HEK293 (cell line): ENCODE data around the gene GEMIN7.

ENCODE experiments used
- CTCF ChIA-PET: fragments of 350-600 bp; formaldehyde crosslinking; extraction: SDS; loops from one replicate; lab custom pipeline; 2021; ENCODE audit warnings: antibody characterized with exemption; lab: Yijun Ruan, JAX
- POLR2A ChIA-PET: fragments of 300-600 bp; formaldehyde crosslinking; extraction: SDS; loops from one replicate; lab custom pipeline; 2020; ENCODE audit warnings: antibody characterized with exemption, inconsistent platforms; lab: Yijun Ruan, JAX
- H3K27ac ChIP-seq: fragments of 200-500 bp; sonication (Bioruptor generic); 2 replicates; pipeline ENCODE4 v1.5.1; 2014; ENCODE audit warnings: low read depth, low read length, control low read depth, inconsistent platforms; ENCODE audit errors: extremely low read depth
- H3K36me3 ChIP-seq, 2 experiments: fragments of 200-500 bp in 1 of 2; sonication (Bioruptor generic) in 1 of 2; 1 replicate in 1 of 2; 2 replicates in 1 of 2; pipeline ENCODE4 v1.5.1; 2014 to 2017; ENCODE audit warnings: inconsistent platforms in 2 of 2, low read length in 2 of 2; ENCODE audit not compliant: control insufficient read depth in 2 of 2, insufficient read depth in 1 of 2
- H3K4me1 ChIP-seq: fragments of 200-500 bp; sonication (Bioruptor generic); 2 replicates; pipeline ENCODE4 v1.5.1; 2014; ENCODE audit warnings: mild to moderate bottlenecking, low read length, inconsistent platforms; ENCODE audit not compliant: control insufficient read depth, insufficient read depth
- H3K4me3 ChIP-seq: 2 replicates; pipeline ENCODE4 v1.5.1; 2011; ENCODE audit warnings: low read depth, mild to moderate bottlenecking, control low read depth, low read length, moderate library complexity
- H3K9me3 ChIP-seq: fragments of 200-500 bp; sonication (Bioruptor generic); 2 replicates; pipeline ENCODE4 v1.5.1; 2014; ENCODE audit warnings: low read depth, low read length, inconsistent platforms; ENCODE audit not compliant: control insufficient read depth, insufficient read depth
- EGR2 ChIP-seq: fragments of 450-650 bp; formaldehyde crosslinking; IDR thresholded peaks from 2 replicates; pipeline ENCODE4 v1.5.1; 2016; ENCODE audit warnings: low read depth, missing biosample characterization, missing genetic modification characterization
- GLIS1 ChIP-seq: fragments of 450-650 bp; formaldehyde crosslinking; IDR thresholded peaks from 2 replicates; pipeline ENCODE4 v1.5.1; 2016; ENCODE audit warnings: missing biosample characterization, missing genetic modification characterization
- KLF9 ChIP-seq: fragments of 450-650 bp; formaldehyde crosslinking; IDR thresholded peaks from 2 replicates; pipeline ENCODE4 v1.5.1; 2016; ENCODE audit warnings: missing biosample characterization, missing genetic modification characterization, low read depth
- PATZ1 ChIP-seq: fragments of 450-650 bp; formaldehyde crosslinking; IDR thresholded peaks from 2 replicates; pipeline ENCODE4 v1.5.1; 2016; ENCODE audit warnings: missing biosample characterization, missing genetic modification characterization
- SP2 ChIP-seq: fragments of 450-650 bp; formaldehyde crosslinking; IDR thresholded peaks from 2 replicates; pipeline ENCODE4 v1.5.1; 2016; ENCODE audit warnings: missing biosample characterization, missing genetic modification characterization
- SP3 ChIP-seq: fragments of 450-650 bp; formaldehyde crosslinking; IDR thresholded peaks from 2 replicates; pipeline ENCODE4 v1.5.1; 2016; ENCODE audit warnings: missing biosample characterization, missing genetic modification characterization
- TCF7L2 ChIP-seq: IDR thresholded peaks from 2 replicates; pipeline ENCODE4 v1.6.1; 2011; ENCODE audit warnings: low read depth, mild to moderate bottlenecking, inconsistent platforms, low read length, moderate library complexity, borderline replicate concordance
- ZBTB17 ChIP-seq: fragments of 450-650 bp; formaldehyde crosslinking; IDR thresholded peaks from 2 replicates; pipeline ENCODE4 v1.5.1; 2016; ENCODE audit warnings: missing biosample characterization, missing genetic modification characterization
- ZBTB44 ChIP-seq: fragments of 450-650 bp; IDR thresholded peaks from 2 replicates; pipeline ENCODE4 v1.5.1; 2018; ENCODE audit warnings: missing biosample characterization, mild to moderate bottlenecking, missing genetic modification characterization
- ZEB2 ChIP-seq: fragments of 450-650 bp; formaldehyde crosslinking; IDR thresholded peaks from 2 replicates; pipeline ENCODE4 v1.5.1; 2016; ENCODE audit warnings: missing biosample characterization, missing genetic modification characterization
- ZFHX2 ChIP-seq: fragments of 450-650 bp; formaldehyde crosslinking; conservative IDR thresholded peaks from 2 replicates; pipeline ENCODE4 v1.5.1; 2016; ENCODE audit warnings: missing biosample characterization, missing genetic modification characterization
- ZFP37 ChIP-seq: fragments of 450-650 bp; formaldehyde crosslinking; IDR thresholded peaks from 2 replicates; pipeline ENCODE4 v1.5.1; 2016; ENCODE audit warnings: missing biosample characterization, missing genetic modification characterization
- ZFP69B ChIP-seq: fragments of 450-650 bp; formaldehyde crosslinking; IDR thresholded peaks from 2 replicates; pipeline ENCODE4 v1.5.1; 2016; ENCODE audit warnings: missing biosample characterization, missing genetic modification characterization
- ZNF138 ChIP-seq: fragments of 450-650 bp; formaldehyde crosslinking; IDR thresholded peaks from 2 replicates; pipeline ENCODE4 v1.5.1; 2016; ENCODE audit warnings: missing biosample characterization, missing genetic modification characterization, borderline replicate concordance
- ZNF169 ChIP-seq: fragments of 450-650 bp; formaldehyde crosslinking; IDR thresholded peaks from 2 replicates; pipeline ENCODE4 v1.5.1; 2016; ENCODE audit warnings: missing biosample characterization, missing genetic modification characterization
- ZNF184 ChIP-seq: fragments of 450-650 bp; IDR thresholded peaks from 2 replicates; pipeline ENCODE4 v1.5.1; 2018; ENCODE audit warnings: missing biosample characterization, mild to moderate bottlenecking, missing genetic modification characterization
- ZNF394 ChIP-seq: fragments of 450-650 bp; formaldehyde crosslinking; IDR thresholded peaks from 2 replicates; pipeline ENCODE4 v1.5.1; 2016; ENCODE audit warnings: missing biosample characterization, missing genetic modification characterization, mild to moderate bottlenecking, moderate library complexity, borderline replicate concordance
- ZNF398 ChIP-seq: fragments of 450-650 bp; formaldehyde crosslinking; IDR thresholded peaks from 2 replicates; pipeline ENCODE4 v1.5.1; 2017; ENCODE audit warnings: missing biosample characterization, missing genetic modification characterization
- ZNF426 ChIP-seq: fragments of 450-650 bp; formaldehyde crosslinking; IDR thresholded peaks from 2 replicates; pipeline ENCODE4 v1.5.1; 2017; ENCODE audit warnings: missing biosample characterization, missing genetic modification characterization, mild to moderate bottlenecking, inconsistent platforms, moderate library complexity
- ZNF600 ChIP-seq: fragments of 450-650 bp; formaldehyde crosslinking; IDR thresholded peaks from 2 replicates; pipeline ENCODE4 v1.5.1; 2016; ENCODE audit warnings: missing biosample characterization, missing genetic modification characterization
- ZNF791 ChIP-seq: fragments of 450-650 bp; formaldehyde crosslinking; IDR thresholded peaks from 2 replicates; pipeline ENCODE4 v1.5.1; 2016; ENCODE audit warnings: missing biosample characterization, missing genetic modification characterization
- ZSCAN5A ChIP-seq: fragments of 450-650 bp; formaldehyde crosslinking; IDR thresholded peaks from 2 replicates; pipeline ENCODE4 v1.5.1; 2016; ENCODE audit warnings: missing biosample characterization, missing genetic modification characterization
- ZXDB ChIP-seq: fragments of 450-650 bp; formaldehyde crosslinking; IDR thresholded peaks from 2 replicates; pipeline ENCODE4 v1.5.1; 2016; ENCODE audit warnings: missing biosample characterization, missing genetic modification characterization

GEMIN7 gene

GRCh38 chr19:45066921-45067661 is 12.0 kb upstream of the GEMIN7 start:
- POLR2A ChIA-PET = interaction anchor here (1.1 kb wide), 1 partner anchor 8 kb away, joined by 4 read pairs; no protein-coding TSS in a partner anchor
- H3K36me3 ChIP-seq = peaks cover 44 to 88% of the 10 kb centered on the region in 2 experiments
- peak; percentile 40; the same call in 1 of the 2 replicates for TF ChIP-seq GLIS1 (tag by site-specific recombination)
- no peak for TF ChIP-seq ZXDB (tag by site-specific recombination)
- TF ChIP-seq ZBTB44 (tag by site-specific recombination) = peak; percentile 61; the same call in 1 of the 2 replicates
- no peak for TF ChIP-seq ZNF791 (tag by site-specific recombination)
- TF ChIP-seq, all 188 proteins: peak for 2
- Histone ChIP-seq H3K9me3 (no peaks in the 10 kb centered on the region), H3K27ac (no peak overlapping the region), H3K4me1 (no peaks in the 10 kb centered on the region), H3K4me3 (no peak overlapping the region)
- CTCF ChIA-PET = interaction anchor here (2.9 kb wide), 1 partner anchor 7 kb away, joined by 23 read pairs; no protein-coding TSS in a partner anchor

GRCh38 chr19:45068041-45068440 is 11.0 kb upstream of the GEMIN7 start:
- H3K27ac ChIP-seq = no peak overlapping the region
- ChIA-PET POLR2A (interaction anchor here (0.6 to 1.7 kb wide), 6 partner anchors 8 to 1549 kb away, joined by 4 to 6 read pairs (median 5); no protein-coding TSS in a partner anchor), CTCF (interaction anchor here (0.7 to 2.9 kb wide), 4 partner anchors 8 to 57 kb away, joined by 3 to 23 read pairs (median 5); no protein-coding TSS in a partner anchor)
- no peak overlapping the region for H3K4me3 ChIP-seq
- no peaks in the 10 kb centered on the region for H3K9me3 ChIP-seq
- H3K36me3 ChIP-seq = peaks cover 38 to 89% of the 10 kb centered on the region in 2 experiments; a peak in 2 of 3 replicates
- H3K4me1 ChIP-seq = no peaks in the 10 kb centered on the region
- TF ChIP-seq ZNF398 (no peak), ZNF138 (tag by site-specific recombination) (no peak)

GRCh38 chr19:45069056-45069455 is 10.0 kb upstream of the GEMIN7 start:
- ChIA-PET POLR2A (interaction anchor here (1.1 to 1.7 kb wide), 5 partner anchors 9 to 25 kb away, joined by 3 to 5 read pairs (median 4); partner anchors contain the start of gene PPP1R37), CTCF (interaction anchor here (1.1 to 2.9 kb wide), 2 partner anchors 9 to 12 kb away, joined by 3 to 23 read pairs; no protein-coding TSS in a partner anchor)
- peaks cover 34 to 79% of the 10 kb centered on the region in 2 experiments; a peak in 2 of 3 replicates for H3K36me3 ChIP-seq
- no peak overlapping the region for H3K4me3 ChIP-seq
- no peak overlapping the region; the same call in 1 of the 2 replicates for H3K27ac ChIP-seq
- H3K9me3 ChIP-seq = no peaks in the 10 kb centered on the region
- no peaks in the 10 kb centered on the region for H3K4me1 ChIP-seq
- TF ChIP-seq ZNF169 (tag by site-specific recombination) = no peak
- TF ChIP-seq ZNF184 = no peak
- peak; percentile 40; the same call in 1 of the 2 replicates for TF ChIP-seq PATZ1
- TF ChIP-seq SP3 (tag by site-specific recombination) = peak; percentile 22; the same call in 1 of the 2 replicates
- no peak for TF ChIP-seq ZNF426
- no peak for TF ChIP-seq ZEB2 (tag by site-specific recombination)
- TF ChIP-seq ZSCAN5A (tag by site-specific recombination) = no peak
- no peak for TF ChIP-seq ZFP37
- no peak for TF ChIP-seq ZNF138 (tag by site-specific recombination)
- peak; percentile 53 for TF ChIP-seq ZBTB17 (tag by site-specific recombination)
- peak; percentile 62 for TF ChIP-seq ZFHX2 (tag by site-specific recombination)
- no peak for TF ChIP-seq ZNF394 (tag by site-specific recombination)
- peak; percentile 75 for TF ChIP-seq EGR2 (tag by site-specific recombination)
- TF ChIP-seq KLF9 (tag by site-specific recombination) = 0 out of 2 replicates have a peak, but pooled peaks have one; percentile 16
- peak; percentile 87 for TF ChIP-seq ZNF600 (tag by site-specific recombination)
- TF ChIP-seq SP2 = peak; percentile 37
- no peak for TF ChIP-seq TCF7L2
- TF ChIP-seq ZFP69B (tag by site-specific recombination) = no peak
